Hematopoietic multipotent progenitor cell treated with erythropoietin and hydrocortisone succinate and interleukin-3 and kit ligand, for 6 days (in vitro differentiated cells): ENCODE data around the gene CPNE5.

Experiments used
- DNase-seq: peaks from one replicate; pipeline ENCODE4 v3.0.0-alpha.2; 2015

CPNE5 gene

DNA sequence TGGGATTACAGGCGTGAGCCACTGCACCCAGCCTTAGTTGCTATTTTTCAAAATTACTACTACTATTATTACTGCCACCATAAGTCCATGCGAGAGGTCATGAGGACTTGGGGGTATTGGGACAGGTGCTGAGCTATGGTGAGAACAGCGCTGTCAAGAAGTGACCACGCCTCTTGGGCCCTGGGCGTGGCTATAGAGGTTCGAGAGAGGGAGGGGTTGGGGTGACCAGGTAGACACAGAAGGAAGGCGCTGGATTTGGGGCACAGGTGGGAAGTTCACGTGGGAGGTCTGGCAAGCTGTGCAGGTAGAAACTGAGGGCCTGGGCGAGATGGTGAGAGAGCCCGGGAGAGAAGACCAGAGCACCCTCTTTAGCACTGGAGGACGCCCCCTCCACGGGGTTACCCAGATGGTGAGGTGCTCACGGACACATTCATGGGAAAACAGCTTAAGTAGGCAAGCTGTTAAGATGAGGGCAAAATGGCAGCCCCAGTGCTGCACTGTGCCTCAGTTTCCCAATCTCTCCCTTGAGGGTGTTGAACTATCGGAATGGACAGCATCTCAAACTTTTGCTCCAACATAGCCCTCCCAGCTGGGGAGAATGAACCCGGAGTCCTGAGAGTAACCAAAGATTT is 80.6 kb downstream of the CPNE5 start:
- no peak for DNase-seq

DNA sequence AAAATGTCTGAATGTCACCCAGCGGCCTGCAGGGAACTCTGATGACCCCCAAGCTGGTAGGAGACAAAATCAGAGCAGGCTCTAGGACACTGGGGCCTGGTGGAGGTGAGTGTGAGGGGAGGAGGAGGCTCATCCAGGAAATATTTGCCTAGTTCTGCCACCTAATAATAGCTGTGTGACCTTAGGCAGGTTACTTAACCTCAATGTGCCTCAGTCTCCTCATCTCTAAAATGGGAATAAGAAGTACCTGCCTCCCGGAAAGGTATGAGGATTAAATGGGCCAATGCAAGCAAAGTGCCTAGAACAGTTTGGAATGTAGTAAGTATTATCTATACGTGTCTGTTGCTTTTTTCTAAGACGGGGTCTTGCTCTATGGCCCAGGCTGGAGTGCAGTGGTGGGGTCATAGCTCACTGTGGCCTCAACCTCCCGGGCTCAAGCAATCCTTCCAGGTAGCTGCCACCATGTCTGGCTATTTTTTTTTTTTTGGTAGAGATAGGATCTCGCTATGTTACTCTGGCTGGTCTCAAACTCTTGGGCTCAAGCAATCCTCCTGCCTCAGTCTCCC is 81.2 kb downstream of the CPNE5 start:
- no peak for DNase-seq

DNA sequence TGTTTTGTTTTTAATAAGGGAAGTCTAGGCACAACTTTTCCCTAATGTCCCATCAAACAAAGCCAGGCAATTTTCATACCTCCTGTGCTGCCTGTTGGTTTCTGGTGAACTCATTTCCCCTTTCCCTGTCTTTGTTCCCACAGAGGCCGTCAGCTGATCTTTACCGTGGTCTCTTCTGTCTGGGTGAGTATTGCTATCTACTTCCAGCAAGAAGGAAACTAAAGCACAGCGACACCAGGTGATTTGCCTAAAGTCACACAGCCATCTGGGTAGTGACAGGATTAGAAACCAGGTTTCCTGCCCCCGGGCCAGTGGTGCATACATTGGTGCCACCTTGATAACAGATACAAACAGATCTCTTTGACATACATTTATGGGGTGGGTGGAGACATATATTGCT is 82.0 kb downstream of the CPNE5 start:
- no peak for DNase-seq

DNA sequence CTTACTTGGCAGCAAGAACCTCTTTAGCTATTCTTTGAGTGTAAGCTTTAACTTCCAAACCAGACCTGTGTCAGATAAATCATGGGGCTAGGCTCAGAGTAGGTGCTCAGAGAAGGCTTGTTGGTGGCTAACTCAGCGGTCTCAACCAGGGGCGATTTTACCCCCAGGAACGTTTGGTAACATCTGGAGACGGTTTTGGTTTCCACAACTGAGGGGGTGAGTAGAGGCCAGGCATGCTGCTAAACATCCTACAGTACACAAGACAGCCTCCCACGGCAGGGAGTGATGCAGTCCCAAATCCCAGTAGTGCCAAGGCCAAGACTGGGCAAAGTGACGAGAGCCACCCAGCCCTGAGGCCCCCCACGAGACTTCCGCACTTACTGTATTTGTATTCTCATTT is 82.5 kb downstream of the CPNE5 start:
- DNase-seq, result no peak

DNA sequence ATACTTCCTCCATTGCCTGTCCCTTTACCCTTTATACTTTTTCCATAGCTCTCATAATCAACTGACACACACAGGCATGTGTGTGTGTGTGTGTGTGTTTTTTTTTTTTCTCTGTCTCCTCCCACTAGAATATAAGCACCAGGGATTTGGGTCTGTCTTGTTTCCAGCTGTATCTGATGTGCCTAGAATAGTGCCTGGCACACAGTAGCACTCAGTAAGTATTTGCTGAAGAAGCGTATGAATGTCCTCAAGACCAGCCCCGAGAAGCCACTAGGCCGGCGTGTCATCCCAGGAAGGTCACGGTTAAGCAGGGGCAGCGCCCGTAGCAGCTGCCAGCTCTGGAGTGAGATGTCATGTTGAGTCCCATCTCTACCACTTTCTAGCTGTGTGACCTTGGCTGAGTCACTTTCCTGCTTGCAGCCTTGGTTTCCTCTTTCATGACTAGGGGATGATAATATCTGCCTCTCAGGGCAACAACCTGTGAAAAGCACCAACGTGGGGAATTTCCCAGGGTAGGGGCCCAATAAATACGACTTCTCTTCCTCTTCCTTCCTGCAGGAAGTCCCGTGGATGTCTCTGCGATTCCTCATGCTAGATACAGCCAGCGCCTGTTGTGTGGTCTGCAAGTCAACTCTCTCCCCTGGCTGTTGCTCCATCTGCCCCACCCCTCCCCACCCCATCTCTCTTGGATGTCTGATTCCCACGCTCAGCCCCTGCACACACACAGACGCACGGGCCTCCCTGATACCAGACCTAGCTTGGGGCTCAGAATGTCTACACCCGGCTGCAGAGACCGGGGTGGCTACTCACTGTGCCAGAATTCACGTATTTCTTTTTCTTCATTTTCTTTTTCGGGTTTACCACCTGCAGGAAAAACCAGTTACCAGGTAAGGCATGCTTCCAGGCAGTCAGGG is 83.6 kb downstream of the CPNE5 start:
- DNase-seq, result peak; percentile 27

DNA sequence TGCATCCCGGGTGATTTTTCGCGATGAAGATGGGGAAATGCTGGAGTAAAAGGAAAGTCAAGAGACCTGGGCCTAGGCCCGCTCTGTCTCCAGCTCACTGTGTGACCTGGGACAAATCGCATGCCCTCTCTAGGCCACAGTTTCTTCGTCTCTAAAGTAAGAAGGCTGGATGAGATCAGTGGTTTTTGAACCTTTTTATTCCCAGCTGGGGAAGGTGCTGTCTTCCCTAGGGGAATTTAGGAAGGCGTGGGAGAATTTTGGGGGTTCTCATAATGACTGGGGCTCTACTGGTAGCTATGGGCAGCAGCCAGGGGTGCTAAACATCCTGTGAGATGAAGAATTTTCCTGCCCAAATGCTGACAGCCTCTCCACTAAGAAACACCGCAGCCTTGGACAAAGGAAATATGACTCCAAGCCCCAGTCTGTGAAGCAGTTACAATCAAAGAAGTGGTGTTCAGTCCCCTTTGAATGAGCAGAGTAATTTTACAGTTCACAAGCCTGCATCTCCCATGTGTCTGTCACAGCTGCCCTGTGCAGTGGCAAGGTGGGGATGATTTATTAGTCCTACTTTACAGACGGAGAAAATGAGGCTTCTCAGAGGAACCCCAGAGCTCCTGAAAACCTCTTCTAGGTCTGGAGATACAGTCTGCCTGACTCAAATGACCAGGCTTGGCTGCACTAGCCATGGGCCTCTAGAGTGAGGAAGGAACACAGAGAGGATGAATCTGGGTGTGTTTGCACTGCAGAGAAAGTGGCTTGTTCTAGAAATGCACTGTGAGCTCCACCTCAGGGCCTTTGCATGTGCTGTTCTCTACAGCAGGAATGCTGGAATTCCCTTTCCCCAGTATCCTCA is 84.4 kb downstream of the CPNE5 start:
- DNase-seq, result no peak

DNA sequence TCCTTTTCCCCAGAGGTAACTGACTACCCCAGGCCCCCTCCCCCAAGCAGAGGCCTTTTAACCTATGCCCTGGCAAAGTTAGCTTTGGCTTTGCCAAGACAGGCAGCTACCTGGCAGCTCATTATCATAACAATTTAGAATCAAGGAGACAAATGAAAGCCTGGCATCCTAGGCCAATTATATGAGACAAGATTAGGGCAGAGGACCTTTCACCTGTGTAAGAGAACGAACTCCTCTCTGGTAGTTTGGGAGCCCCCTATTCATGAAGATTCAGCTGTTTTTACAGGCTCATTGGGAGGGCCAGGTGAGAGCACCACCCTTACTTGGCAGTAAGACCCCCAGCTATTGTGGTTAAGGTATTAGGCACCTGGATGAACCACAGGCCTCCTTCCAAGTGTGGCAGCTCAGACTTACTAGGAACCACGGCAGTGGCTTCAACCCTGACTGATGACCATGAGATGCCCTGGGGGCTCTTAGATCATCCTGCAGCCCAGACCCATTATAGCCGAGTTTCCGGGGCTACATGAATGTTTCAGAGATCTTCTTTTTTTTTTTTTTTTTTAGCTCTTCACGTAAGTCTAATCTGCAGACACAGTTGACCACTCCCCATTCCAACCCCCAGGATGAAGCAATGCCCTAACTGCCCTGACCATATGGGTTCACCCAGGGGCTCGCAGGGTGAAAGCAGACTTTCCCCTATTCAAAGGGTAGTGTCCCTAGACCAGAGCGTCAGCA is 85.4 kb downstream of the CPNE5 start:
- DNase-seq, result no peak

DNA sequence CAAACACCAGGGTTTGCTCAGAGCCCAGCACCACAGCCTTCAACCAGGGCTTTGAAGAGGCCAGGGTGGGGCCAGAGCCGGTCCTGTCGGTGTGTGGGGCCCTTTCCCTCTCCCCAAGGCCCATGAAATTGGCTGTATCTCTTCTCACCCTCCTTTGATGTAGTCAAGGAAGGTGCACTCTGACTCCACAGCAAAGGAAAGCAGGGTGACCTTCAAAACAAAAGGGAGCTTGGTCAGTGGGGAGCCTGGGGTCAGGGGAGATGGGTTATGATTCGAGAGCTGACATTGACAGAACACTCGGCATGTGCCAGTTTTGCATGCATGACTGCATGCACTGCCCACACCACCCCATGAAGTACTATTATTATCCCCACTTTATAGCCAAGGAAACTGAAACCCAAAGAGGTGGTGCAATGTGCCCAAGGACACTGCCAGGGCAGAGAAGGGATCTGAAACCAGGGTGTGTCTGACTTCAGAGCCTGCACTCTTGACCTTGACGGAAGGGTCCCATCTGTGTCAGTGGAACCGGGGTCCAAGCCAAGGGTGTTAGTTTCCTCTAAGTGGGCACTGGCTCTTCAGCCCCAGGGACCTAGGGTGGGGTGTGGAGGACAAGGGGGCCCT is 86.2 kb downstream of the CPNE5 start:
- no peak for DNase-seq

DNA sequence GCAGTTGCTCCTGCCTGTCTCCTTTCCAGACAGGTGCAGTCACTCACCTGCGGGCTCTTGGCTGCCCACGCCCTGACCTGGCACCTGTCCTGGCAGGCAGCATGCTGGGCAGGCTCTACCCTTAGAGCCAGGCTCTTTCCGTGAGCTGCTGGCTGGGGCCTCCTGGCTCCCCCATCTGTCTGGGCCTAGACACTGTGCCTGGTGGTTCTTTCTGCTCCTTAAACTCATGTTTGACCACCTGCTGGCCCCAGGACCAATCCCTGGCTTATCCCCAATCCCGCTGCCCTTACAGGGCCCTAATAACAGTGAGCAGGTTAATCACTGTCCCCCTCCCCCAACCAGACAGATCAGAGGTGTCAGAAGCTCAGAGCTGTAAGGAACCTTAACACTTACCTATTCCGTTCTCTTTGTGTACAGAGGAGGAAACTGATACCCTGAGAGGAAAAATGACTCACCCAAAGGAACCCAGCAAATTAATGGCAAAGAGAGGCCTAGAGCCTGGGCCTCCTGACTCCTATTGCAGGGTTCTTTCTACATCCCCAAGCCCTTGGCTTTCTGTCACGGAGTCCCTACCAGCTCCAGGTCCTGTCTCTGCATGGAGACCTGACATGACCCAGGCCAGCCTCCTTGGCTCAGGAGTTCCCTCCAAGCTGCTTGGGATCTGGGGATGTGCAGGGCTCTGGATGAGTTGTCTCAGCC is 86.9 kb downstream of the CPNE5 start:
- DNase-seq, result no peak

DNA sequence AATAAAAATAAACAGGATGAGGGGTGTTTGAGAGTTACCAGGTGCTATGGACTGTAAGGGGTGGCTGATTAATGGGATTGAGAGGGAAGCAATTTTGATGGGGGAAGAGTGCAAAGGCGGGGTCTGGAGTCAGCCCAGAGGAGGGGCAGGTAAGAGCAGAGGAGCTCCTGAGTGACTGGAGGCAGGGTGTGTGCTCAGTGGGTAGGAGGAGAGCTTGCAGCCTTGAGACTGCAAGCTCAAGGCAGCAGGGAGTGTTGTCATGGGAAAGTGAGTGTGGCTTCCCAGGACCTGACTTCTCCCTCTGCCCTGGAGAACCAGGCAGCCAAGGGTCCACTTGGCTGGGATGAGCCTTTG is 87.4 kb downstream of the CPNE5 start:
- DNase-seq, result no peak

DNA sequence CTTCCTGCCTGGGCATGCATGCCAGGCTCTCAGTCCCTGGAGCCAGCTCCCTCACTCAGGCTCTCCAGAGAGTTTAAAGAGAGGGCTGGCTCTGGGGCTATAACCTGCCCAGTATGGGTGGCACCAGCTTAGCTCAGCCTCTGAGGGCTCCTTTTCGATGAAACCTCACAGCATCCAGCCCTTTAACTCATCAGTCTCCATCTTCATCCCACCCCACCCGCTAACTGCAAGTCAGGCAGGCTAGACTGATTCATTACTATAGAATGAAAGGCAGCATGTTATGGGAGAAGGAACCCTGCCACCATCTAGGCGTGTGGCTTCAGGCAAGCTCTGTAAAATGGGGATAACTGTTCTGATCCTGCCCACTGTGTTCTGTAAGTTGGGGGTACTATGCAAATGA is 88.2 kb downstream of the CPNE5 start:
- DNase-seq, result no peak

DNA sequence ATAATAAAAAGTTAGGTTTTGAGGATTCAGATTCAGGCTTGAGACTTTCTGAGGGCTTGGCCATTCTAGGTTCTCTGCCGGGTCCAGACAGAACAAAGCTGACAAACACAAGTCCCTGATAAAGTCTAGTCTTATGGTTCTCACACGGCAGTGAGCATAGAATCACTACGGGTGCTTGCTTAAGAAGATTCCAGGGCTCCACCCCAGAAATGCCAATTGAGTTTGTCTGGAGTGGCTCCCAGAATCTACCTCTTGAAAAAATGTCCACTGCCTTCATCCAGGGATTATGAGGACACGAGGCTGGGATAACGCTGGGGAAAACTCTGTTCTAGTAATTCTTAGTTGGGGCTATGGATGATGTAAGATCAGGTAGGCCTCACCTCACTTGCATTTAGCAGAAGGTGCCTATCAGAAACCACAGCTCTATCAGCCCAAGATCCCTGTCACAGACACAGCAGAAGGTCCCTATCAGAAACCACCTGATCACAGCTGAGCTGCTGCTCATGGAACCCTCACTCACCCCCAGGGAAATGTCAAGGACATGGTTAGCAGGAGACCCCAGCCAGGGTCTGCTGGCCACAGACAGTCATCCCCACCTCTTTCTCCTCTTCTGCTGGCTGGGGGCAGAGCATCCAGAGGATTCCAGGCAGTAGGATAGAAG is 89.3 kb downstream of the CPNE5 start:
- DNase-seq, result no peak

DNA sequence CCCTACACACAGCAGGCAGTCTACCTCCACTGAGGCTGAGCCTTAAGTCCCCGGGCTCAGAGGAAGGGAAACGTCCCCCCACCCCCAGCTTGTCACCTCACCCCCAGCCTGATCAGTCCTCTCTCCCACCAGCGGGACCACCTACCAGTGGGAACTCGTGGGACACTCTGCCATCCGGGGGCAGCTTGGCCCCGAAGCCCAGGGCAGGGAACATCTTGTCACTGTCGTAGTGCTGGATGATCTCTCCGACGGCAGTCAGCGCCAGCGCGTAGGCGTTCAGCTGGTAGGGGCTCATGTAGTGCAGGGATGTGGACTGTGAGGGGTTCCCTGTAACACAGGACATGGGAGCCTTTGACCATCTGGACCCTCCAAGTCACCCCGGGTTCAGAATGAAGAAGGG is 93.0 kb downstream of the CPNE5 start:
- DNase-seq, result no peak

DNA sequence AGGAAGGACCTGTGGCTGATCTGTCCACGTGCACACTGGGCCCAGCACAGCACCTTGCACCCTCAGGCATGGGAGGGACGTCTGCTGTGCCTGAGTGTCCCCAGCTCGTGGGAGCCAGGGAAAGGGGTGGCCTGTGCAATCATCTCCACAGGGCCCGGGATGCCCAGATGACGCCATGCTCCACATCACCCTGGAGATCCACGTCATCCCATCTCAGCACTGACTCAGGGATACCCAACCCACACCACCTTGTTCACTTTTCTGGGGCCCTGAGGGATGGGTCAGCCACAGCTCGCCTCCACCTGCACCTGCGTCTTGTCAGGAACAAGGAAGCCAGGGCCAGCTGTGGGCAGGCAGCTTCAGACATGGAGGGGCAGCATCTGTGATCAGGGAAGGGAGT is 93.4 kb downstream of the CPNE5 start:
- no peak for DNase-seq

DNA sequence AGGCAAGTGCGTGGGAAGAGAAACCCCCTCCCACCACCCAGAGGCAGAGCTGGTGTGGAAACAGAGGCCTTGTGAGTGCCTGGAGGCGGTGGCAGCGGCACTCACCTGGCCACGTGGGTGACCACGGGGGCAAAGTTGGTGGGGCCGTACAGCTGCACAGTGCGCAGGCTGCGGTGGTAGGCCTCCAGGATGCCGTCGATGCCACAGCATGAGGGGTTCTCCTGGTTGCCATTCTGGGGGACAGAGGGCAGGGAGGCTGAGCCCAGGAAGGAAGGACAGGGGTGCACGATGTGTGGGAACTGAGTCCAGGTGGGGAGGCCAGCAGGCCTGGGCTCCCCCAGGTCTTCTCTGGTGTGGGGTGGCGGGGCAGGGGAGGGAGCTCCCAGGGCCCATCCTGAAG is 94.0 kb downstream of the CPNE5 start:
- DNase-seq, result no peak

DNA sequence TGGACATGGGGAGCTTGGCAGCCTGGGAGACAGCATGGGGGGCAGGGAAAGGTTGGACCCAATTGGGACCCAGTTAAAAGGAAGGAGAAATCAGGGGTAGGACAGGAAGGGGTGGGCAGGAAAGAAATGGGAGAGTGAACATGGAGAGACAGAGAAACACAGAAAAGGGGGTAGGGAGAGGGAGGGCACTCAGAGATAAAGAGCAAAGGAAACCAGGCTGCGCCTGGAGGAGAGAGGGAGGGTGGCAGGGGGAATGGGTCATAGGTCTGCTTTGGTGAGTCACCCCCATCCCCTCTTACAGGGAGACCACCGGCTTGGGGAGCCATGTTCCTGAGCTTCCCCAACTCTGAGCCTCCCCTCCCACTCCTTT is 95.0 kb downstream of the CPNE5 start:
- peak; percentile 19 for DNase-seq

DNA sequence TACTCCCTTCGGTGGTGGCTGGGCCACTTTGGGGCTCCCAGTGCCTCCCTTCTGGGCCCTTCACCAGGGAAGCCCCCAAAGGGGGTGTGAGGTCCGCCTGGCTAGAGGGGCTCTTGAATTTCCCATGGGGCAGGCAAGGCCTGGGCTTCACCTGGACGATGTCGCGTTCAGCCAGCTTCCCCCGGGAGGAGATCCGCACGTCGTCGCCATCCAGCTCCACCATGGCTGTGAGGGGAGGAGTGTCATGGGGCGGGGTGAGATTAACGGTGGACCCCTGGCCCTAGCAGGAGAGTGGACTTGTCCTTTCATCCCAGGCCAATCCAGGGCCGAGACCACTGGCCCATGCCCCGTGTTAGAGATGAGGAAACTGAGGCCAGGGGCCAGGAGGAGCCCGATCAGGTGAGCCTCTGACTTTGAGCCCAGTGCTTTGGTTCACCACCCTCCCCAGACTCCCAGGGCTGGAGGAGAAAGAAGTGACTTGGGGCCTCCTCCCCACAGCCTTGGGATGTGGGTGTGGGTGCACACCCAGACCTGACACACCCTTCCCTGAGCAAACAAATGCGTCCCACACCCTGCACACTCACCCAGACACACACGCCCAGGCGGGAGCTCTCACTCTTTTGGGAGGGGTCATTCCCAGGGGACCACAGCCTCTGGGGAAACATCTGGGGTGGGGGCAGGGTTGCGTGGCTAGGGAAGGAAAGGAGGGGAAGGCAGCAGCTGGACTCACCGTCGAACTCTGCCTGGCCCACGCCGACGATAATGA is 95.5 kb downstream of the CPNE5 start:
- peak; percentile 69 for DNase-seq

DNA sequence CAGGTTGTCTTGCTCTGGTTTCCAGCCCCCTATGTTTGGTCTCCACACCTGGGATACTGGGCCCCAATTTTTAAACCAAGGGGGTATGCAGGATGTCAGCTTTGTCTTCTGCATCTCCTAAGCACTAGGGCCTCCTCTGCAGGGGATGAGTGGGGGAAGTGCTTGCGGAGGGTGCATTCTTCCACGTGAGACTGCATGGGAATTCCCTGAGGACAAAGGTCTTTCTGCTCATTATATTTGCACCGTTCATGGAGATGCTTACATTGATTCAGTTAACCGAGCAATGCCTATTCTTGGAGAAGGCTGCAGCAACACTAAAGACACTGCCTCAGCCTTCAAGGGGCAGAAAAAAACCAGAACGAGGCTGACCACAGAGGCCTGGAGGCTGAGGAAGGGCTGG is 96.2 kb downstream of the CPNE5 start:
- no peak for DNase-seq

DNA sequence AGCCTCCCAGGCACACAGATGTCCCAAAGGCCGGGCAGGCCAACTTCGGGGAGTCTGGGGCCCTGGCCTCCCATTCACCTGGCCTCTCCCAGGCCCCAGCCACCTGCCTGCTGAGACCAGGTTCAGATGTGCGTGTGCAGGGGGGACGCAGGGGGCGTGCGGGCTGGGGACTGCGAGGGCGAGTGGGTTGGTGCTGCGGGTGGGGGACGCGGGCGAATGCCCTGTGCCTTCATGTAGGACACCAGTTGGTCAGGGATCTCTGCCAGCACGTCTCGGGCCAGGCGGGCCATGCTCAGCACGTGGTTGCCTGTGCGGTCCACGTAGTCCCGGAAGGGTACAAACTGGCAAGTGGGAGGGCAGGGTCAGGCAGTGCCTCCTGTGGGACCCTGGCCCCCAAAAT is 97.1 kb downstream of the CPNE5 start:
- DNase-seq, result no peak

DNA sequence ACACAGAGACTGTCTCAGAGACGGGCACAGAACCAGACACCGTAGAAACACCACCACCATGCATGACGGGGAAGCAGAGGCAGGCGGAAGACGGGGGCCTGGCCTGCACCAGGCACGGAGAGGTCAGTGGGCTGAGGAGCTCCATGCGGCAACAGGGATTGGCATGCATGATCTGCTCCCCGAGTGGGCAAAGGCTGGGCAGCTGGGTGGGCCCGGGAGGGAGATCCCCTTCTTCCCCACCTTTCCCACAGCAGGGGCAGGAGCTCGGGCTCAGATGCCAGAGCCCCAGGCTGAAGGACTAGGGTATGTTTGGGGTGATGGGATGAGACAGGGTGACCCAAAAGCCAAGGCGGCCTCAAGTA is 98.4 kb downstream of the CPNE5 start:
- no peak for DNase-seq
